Omental fat pad (tissue), 4 donors: ENCODE data around the gene AKAP7. TPM values are rescaled to one million over a fixed set of nuclear protein-coding genes. Genes with fewer than 3 reads are reported as not detected.

Experiments used
- ATAC-seq: fragments of 150-250 bp; one replicate; pipeline ENCODE4 v1.9.1; 2016; ENCODE audit warnings: mild to moderate bottlenecking, moderate library complexity; ENCODE audit not compliant: low FRiP score
- DNase-seq: peaks from one replicate; pipeline ENCODE4 v3.0.0-alpha.2; 2019; ENCODE audit warnings: low spot score
- total RNA-seq, 4 donors: library from RNA; depleted of rRNA; stranded (reverse); fragments of >200 nt; gene quantifications; one replicate each; pipeline ENCODE4 v1.1.0, GENCODE V29; 2016
- TF ChIP-seq, protein P1 (sequence below), 3 donors: fragments of 450-650 bp; IDR thresholded peaks; one replicate each; pipeline ENCODE4 v1.5.1; 2016 to 2017; ENCODE audit warnings: antibody characterized with exemption in 3 of 3, mild to moderate bottlenecking in 3 of 3, moderate library complexity in 2 of 3

The AKAP7 gene
- total RNA-seq, 4 donors from 2014 or later, result 8.1 to 16.6 (median 10.7) TPM

DNA sequence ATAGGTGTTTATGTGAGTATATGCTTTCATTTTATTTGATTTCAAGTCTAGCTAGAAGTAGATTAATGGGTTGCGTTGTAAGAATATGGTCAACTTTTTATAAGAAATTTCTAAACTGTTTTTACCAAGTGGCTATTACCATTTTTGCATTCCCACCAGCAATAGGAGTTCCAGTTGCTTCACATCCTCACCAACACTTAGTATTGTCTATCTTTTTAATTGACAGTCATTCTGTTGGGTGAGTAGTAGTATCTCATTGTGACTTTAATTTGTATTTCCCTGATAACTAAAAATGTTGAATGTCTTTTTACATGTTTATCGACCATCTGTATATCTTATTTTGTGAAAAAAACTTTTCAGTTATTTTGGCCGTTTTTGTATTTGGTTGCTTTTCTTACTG, 135.3 kb downstream of the AKAP7 start:
- DNase-seq (no peak), ATAC-seq (no peak)
- TF ChIP-seq, protein P1, sequence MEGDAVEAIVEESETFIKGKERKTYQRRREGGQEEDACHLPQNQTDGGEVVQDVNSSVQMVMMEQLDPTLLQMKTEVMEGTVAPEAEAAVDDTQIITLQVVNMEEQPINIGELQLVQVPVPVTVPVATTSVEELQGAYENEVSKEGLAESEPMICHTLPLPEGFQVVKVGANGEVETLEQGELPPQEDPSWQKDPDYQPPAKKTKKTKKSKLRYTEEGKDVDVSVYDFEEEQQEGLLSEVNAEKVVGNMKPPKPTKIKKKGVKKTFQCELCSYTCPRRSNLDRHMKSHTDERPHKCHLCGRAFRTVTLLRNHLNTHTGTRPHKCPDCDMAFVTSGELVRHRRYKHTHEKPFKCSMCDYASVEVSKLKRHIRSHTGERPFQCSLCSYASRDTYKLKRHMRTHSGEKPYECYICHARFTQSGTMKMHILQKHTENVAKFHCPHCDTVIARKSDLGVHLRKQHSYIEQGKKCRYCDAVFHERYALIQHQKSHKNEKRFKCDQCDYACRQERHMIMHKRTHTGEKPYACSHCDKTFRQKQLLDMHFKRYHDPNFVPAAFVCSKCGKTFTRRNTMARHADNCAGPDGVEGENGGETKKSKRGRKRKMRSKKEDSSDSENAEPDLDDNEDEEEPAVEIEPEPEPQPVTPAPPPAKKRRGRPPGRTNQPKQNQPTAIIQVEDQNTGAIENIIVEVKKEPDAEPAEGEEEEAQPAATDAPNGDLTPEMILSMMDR (IDR thresholded peaks at IDR 0.05), result no peak

GRCh38 chr6:131275273-131275672, 140.0 kb downstream of the AKAP7 start:
- DNase-seq, result no peak
- TF ChIP-seq, protein P1 (IDR thresholded peaks at IDR 0.05), result no peak
- no peak for ATAC-seq

GRCh38 chr6:131277591-131277990, 142.3 kb downstream of the AKAP7 start:
- no peak for DNase-seq
- TF ChIP-seq, protein P1 (IDR thresholded peaks at IDR 0.05), result no peak
- ATAC-seq, result no peak

- ATAC-seq, result no peak
- DNase-seq, result no peak
- TF ChIP-seq, protein P1 (IDR thresholded peaks at IDR 0.05), result no peak
Observed at GRCh38 chr6:131281471-131282270, 146.4 kb downstream of the AKAP7 start.

DNA sequence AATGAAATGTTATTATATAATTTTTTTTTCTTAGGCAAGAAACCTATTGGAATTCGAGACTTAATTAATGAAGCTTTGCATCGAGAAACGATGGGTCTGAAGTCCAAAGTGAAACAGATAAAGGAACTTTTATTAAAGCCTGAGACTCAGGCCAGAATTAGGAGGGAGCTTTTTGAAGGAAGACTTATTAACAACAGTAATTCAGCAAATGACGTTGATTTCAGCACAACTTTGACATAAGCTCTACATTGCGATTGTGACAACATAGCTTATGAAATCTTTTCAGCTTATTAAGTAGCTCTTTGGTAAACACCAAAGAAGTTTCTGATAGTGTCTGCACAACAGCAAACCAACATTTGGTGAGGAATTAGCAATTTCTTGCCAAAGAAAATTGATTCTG, 147.1 kb downstream of the AKAP7 start:
- DNase-seq, result no peak
- no peak for ATAC-seq
- TF ChIP-seq, protein P1 (IDR thresholded peaks at IDR 0.05), result no peak

DNA sequence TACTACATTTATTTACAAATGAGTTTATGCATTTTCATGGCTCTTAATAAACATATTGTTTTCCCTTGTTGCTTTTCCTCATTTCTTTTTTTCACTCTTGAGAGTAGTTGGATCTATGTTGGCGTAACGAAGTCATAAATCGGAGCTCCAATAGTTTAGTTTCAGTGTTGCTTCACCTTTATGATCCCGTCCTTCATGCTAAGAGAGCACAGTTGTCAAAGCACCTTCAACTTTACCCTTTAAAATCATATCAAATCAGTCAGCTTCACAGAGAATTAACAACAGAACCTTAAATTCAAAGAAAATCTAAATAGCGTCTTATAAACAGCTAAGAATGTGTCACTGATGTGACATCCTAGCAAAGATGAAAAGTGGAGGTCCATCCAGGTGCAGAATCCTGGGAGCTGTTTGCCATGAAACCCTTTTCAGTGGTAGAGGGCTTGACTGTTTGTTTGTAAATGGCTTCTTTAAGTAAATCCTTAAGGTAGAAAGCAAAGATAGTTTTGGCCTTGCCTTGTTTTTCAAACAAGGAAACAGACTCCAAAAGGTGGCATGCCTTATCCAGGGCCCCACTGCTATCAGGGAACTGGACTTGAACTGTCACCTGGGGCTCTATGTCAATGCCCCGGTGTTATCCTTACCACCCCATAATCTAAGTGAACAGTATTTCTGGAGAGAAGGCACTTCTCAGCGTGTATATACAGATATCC, 148.4 kb downstream of the AKAP7 start:
- no peak for DNase-seq
- TF ChIP-seq, protein P1 (IDR thresholded peaks at IDR 0.05), result no peak
- no peak for ATAC-seq
